SU-DHL-6 (cell line): ENCODE measurements around the gene CTNNAL1.

Experiments used
- H2AFZ ChIP-seq: fragments of 200-600 bp; sonication (generic); 2 replicates; pipeline ENCODE4 v1.6.1; 2014; ENCODE audit warnings: low read depth, mild to moderate bottlenecking, moderate library complexity, mixed read lengths, antibody characterized with exemption, low read length; ENCODE audit not compliant: severe bottlenecking
- H3F3A ChIP-seq: fragments of 200-600 bp; shearing (Covaris generic); 2 replicates; pipeline ENCODE4 v1.6.0; 2016; ENCODE audit warnings: antibody characterized with exemption, mild to moderate bottlenecking; ENCODE audit not compliant: insufficient read depth
- H3K27ac ChIP-seq: fragments of 200-600 bp; sonication (generic); 2 replicates; pipeline ENCODE4 v1.5.1; 2016; ENCODE audit warnings: low read depth, mild to moderate bottlenecking, low read length, moderate library complexity, mixed read lengths
- H3K27me3 ChIP-seq: fragments of 200-600 bp; sonication (generic), shearing (Covaris generic); 2 replicates; pipeline ENCODE4 v1.6.0; 2014; ENCODE audit warnings: mild to moderate bottlenecking, low read length
- H3K36me3 ChIP-seq: fragments of 200-600 bp; sonication (generic); 2 replicates; pipeline ENCODE4 v1.6.1; 2014; ENCODE audit warnings: mild to moderate bottlenecking, low read length, mixed read lengths
- H3K4me2 ChIP-seq: fragments of 300-600, 200-600 bp; shearing (Covaris generic), sonication (generic); 2 replicates; pipeline ENCODE4 v1.6.0; 2014; ENCODE audit warnings: low read length, low read depth, mild to moderate bottlenecking; ENCODE audit not compliant: poor library complexity, severe bottlenecking
- H3K4me3 ChIP-seq: fragments of 200-600 bp; sonication (generic); 2 replicates; pipeline ENCODE4 v1.5.1; 2014; ENCODE audit warnings: antibody characterized with exemption, low read length, mild to moderate bottlenecking, mixed read lengths; ENCODE audit not compliant: insufficient read depth, poor library complexity, severe bottlenecking
- H3K79me2 ChIP-seq: fragments of 200-600 bp; sonication (generic); 2 replicates; pipeline ENCODE4 v1.6.1; 2014; ENCODE audit warnings: mild to moderate bottlenecking, low read length, moderate library complexity; ENCODE audit not compliant: insufficient read depth
- H3K9ac ChIP-seq: fragments of 200-600 bp; sonication (generic); 2 replicates; pipeline ENCODE4 v1.7.0; 2014; ENCODE audit warnings: mild to moderate bottlenecking, low read length
- H3K9me2 ChIP-seq: fragments of 200-600 bp; sonication (generic); replicated peaks from 2 replicates; pipeline ENCODE4 v1.6.1; 2014; ENCODE audit warnings: low read length; ENCODE audit not compliant: insufficient read depth
- H3K9me3 ChIP-seq: fragments of 200-600 bp; sonication (generic); 2 replicates; pipeline ENCODE4 v1.6.1; 2014; ENCODE audit warnings: low read length, mixed read lengths; ENCODE audit not compliant: insufficient read depth
- H4K20me1 ChIP-seq: fragments of 200-600 bp; sonication (generic); 2 replicates; pipeline ENCODE4 v1.6.1; 2014; ENCODE audit warnings: low read depth, mild to moderate bottlenecking, antibody characterized with exemption, low read length, moderate library complexity, mixed read lengths
- EZH2phosphoT487 ChIP-seq: fragments of 200-600 bp; sonication (generic), shearing (Covaris generic); conservative IDR thresholded peaks from 2 replicates; pipeline ENCODE4 v1.6.1; 2018; ENCODE audit warnings: mild to moderate bottlenecking, antibody characterized with exemption, low read length, moderate library complexity, mixed read lengths
- TF ChIP-seq, protein P1 (sequence below): fragments of 200-600 bp; sonication (generic); IDR thresholded peaks from one replicate; pipeline ENCODE4 v1.5.1; 2017; ENCODE audit warnings: antibody characterized with exemption, mild to moderate bottlenecking, low read length, moderate library complexity; ENCODE audit not compliant: insufficient read depth, poor library complexity, severe bottlenecking

The CTNNAL1 gene

DNA sequence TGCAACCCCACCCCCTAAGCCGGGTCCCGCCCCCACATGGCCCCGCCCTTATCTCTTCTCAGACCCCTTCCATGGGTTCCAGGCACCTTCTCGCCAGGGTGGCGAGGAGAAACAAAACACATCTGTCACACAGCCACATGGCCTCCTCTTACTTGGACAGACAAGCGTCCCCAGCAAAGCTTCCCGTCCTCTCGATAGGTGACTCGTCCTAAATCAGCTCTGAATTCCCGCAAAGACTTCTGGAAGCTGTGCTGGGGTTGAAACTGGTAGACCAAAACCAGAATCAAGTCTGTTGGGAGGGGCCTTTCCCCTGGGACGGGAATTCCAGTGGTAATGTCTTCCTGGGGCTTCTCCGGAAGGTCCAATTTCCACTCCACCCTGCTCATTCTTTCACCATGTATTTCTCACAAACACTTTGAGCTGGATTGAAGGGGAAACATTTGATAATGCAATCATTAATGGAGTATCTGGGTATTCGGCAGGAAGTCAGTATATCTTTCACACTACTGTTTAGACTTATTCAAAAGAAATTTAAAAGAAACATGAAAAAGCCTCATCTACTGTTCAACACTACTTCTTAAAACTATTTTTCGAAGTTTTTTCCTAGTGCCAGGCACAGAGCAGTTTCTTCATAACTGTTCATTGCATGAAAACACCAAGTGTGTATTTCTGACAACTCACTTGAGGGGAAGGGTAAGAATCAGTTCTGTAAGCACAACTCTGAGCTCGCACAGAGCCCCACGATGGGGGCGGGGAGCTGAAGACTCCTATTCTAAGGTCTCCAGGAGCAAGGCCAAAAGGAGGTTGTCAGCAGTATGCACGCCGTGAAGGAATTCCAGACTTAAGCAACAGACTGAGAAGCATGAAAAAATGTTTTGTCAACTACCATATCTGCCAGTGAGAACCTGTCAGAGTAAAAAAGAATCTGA is 644 bp upstream of the CTNNAL1 start:
- Histone ChIP-seq H3K27ac (peak overlapping the region; percentile 38; the same call in 1 of the 2 replicates), H2AFZ (peak overlapping the region; percentile 48)

DNA sequence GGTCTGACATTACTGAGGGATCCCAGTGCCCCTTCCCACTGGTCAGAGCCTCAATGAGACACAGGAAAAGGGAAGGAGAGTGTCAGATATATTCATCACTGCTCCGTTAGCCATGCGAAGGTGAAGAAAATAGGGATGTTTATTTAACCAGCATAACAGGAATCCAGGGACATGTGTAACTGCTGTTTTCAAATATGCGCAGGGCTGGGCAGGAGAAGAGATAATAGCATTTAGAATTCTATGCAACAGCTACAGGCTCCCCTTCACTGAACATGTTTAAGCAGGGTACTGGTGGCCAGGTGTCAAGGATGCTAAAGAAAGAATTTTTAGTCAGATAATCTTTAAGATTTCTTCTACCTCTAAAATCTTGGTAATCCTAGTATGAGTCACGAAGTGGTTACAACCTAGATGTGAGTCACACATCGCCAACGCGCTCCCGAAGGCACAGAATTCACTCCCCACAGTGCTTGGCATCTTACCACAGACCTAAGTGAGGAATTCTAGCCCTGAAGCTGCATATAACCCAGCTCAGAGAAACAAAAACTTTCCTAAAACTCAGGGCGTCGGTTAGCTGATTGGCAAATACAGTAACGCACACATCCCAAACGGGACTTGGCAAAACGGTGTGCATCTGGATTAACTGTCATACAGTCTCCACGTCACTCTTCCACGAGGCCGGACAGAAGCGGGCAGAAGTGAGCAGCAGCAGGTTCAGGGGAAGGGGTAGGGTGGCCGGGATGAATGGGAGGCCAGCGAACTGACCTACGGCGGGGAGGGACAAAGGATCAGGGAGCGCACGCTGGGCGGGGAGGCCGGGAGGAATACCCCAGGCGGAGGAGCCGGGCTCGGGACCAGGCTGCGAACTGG is 1.1 kb downstream of the CTNNAL1 start:
- peak overlapping the region; percentile 91 for H3K9ac ChIP-seq
- peak overlapping the region; percentile 87 for H3K4me2 ChIP-seq
- H2AFZ ChIP-seq = peak overlapping the region; percentile 95
- no peaks in the 10 kb centered on the region for H3K27me3 ChIP-seq
- H3K4me3 ChIP-seq = peak overlapping the region; percentile 90
- H3K79me2 ChIP-seq = peaks cover 25% of the 10 kb centered on the region; the same call in 1 of the 2 replicates
- peaks cover 10% of the 10 kb centered on the region; the same call in 1 of the 2 replicates for H4K20me1 ChIP-seq
- H3K9me2 ChIP-seq = no peaks in the 10 kb centered on the region
- H3K9me3 ChIP-seq = no peaks in the 10 kb centered on the region
- TF ChIP-seq EZH2phosphoT487 = no peak
- TF ChIP-seq, protein P1, sequence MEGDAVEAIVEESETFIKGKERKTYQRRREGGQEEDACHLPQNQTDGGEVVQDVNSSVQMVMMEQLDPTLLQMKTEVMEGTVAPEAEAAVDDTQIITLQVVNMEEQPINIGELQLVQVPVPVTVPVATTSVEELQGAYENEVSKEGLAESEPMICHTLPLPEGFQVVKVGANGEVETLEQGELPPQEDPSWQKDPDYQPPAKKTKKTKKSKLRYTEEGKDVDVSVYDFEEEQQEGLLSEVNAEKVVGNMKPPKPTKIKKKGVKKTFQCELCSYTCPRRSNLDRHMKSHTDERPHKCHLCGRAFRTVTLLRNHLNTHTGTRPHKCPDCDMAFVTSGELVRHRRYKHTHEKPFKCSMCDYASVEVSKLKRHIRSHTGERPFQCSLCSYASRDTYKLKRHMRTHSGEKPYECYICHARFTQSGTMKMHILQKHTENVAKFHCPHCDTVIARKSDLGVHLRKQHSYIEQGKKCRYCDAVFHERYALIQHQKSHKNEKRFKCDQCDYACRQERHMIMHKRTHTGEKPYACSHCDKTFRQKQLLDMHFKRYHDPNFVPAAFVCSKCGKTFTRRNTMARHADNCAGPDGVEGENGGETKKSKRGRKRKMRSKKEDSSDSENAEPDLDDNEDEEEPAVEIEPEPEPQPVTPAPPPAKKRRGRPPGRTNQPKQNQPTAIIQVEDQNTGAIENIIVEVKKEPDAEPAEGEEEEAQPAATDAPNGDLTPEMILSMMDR = no peak
- no peaks in the 10 kb centered on the region for H3K36me3 ChIP-seq
- no peak overlapping the region for H3K27ac ChIP-seq
- peaks cover 29% of the 10 kb centered on the region for H3F3A ChIP-seq

More for the DNA sequence above, 644 bp upstream of the CTNNAL1 start:
- Histone ChIP-seq H3K9me3 (no peaks in the 10 kb centered on the region), H3K79me2 (peaks cover 25% of the 10 kb centered on the region; the same call in 1 of the 2 replicates), H4K20me1 (peaks cover 10% of the 10 kb centered on the region; the same call in 1 of the 2 replicates), H3K27me3 (no peaks in the 10 kb centered on the region), H3K9ac (peak overlapping the region; percentile 22; the same call in 1 of the 2 replicates), H3K36me3 (no peaks in the 10 kb centered on the region; the same call in 1 of the 2 replicates), H3F3A (peaks cover 29% of the 10 kb centered on the region), H3K4me2 (peak overlapping the region; percentile 54), H3K4me3 (peak overlapping the region; percentile 39), H3K9me2 (no peaks in the 10 kb centered on the region)
- no peak for TF ChIP-seq EZH2phosphoT487
- TF ChIP-seq, protein P1 = no peak

DNA sequence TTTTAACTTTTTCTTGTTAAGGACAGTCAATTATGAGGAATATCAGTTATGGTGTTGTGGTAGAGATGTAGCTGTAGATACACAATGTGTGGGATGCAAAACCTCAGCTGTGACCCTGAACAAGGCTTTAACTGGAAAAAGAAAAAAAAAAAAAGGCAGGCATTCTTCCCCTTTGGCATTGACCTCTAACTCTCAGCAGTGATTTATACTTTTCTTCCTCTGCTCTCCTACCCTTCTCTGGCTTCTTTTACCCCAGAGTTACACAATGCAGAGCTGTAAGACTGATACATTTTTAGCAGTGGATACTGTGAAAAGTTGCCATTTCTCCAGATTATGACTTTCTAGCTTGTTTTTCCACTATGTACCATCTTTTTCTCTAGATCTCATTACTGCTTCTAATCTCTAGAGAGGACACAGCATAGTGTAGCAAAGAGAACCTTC is 2.0 kb downstream of the CTNNAL1 start:
- peaks cover 25% of the 10 kb centered on the region; the same call in 1 of the 2 replicates for H3K79me2 ChIP-seq
- H3K9me3 ChIP-seq = no peaks in the 10 kb centered on the region
- H2AFZ ChIP-seq = no peak overlapping the region
- H3K4me3 ChIP-seq = no peak overlapping the region
- H3F3A ChIP-seq = peaks cover 26% of the 10 kb centered on the region
- H4K20me1 ChIP-seq = peaks cover 10% of the 10 kb centered on the region; the same call in 1 of the 2 replicates
- H3K27ac ChIP-seq = no peak overlapping the region
- H3K9me2 ChIP-seq = no peaks in the 10 kb centered on the region
- peak overlapping the region; percentile 87 for H3K4me2 ChIP-seq
- H3K36me3 ChIP-seq = no peaks in the 10 kb centered on the region
- TF ChIP-seq EZH2phosphoT487 = no peak
- TF ChIP-seq, protein P1 = no peak
- H3K9ac ChIP-seq = no peak overlapping the region
- H3K27me3 ChIP-seq = no peaks in the 10 kb centered on the region
